A673 (cell line): Measurements from ENCODE around the gene BAIAP2. TPM values are rescaled to one million over a fixed set of nuclear protein-coding genes. Genes with fewer than 3 reads are reported as not detected.

Experiments used
- BruUV-seq: library from RNA; stranded (reverse); fragments of 400-500 nt; replicated peaks from 2 replicates; lab custom pipeline; 2021; lab: Mats Ljungman, UMichigan
- CTCF ChIA-PET: fragments of 300-600 bp; sonication (Branson Sonifier 250); formaldehyde crosslinking; loops from one replicate; lab custom pipeline; 2022; ENCODE audit warnings: antibody characterized with exemption; lab: Charles Lee
- POLR2A ChIA-PET: fragments of 300-600 bp; sonication (Branson Sonifier 250); formaldehyde crosslinking; loops from one replicate; lab custom pipeline; 2022; ENCODE audit warnings: antibody characterized with exemption; ENCODE audit not compliant: low non-redundant PET; lab: Charles Lee
- DNase-seq: peaks from one replicate; pipeline ENCODE4 v3.0.0-alpha.2; 2015; ENCODE audit warnings: low spot score
- H3K27ac ChIP-seq: fragments of 200-600 bp; sonication (generic); 2 replicates; pipeline ENCODE4 v1.5.1; 2016; ENCODE audit warnings: mixed run types, low read depth, mild to moderate bottlenecking, mixed read lengths, antibody characterized with exemption, low read length; ENCODE audit not compliant: poor library complexity, severe bottlenecking
- H3K27me3 ChIP-seq: fragments of 200-600 bp; sonication (generic); replicated peaks from 2 replicates; pipeline ENCODE4 v1.6.1; 2017; ENCODE audit warnings: mixed run types, low read depth, mild to moderate bottlenecking, mixed read lengths, antibody characterized with exemption, low read length; ENCODE audit not compliant: insufficient read depth, poor library complexity
- H3K36me3 ChIP-seq: fragments of 200-600 bp; sonication (generic); 2 replicates; pipeline ENCODE4 v1.6.1; 2016; ENCODE audit warnings: mixed run types, mild to moderate bottlenecking, mixed read lengths, antibody characterized with exemption, low read length; ENCODE audit not compliant: insufficient read depth, poor library complexity, severe bottlenecking
- H3K4me1 ChIP-seq: fragments of 200-600 bp; sonication (generic); 2 replicates; pipeline ENCODE4 v1.6.1; 2017; ENCODE audit warnings: mixed run types, mild to moderate bottlenecking, mixed read lengths, antibody characterized with exemption, low read length; ENCODE audit not compliant: insufficient read depth, poor library complexity, severe bottlenecking
- H3K4me3 ChIP-seq: fragments of 200-600 bp; sonication (generic); 2 replicates; pipeline ENCODE4 v1.5.1; 2016; ENCODE audit warnings: low read depth, mixed run types, mild to moderate bottlenecking, mixed read lengths, low read length; ENCODE audit not compliant: poor library complexity, severe bottlenecking
- H3K9me3 ChIP-seq: fragments of 200-600 bp; sonication (generic); 2 replicates; pipeline ENCODE4 v1.6.1; 2016; ENCODE audit warnings: mixed run types, low read depth, mild to moderate bottlenecking, mixed read lengths, antibody characterized with exemption, low read length; ENCODE audit not compliant: poor library complexity, severe bottlenecking
- EZH2 ChIP-seq: fragments of 200-600 bp; sonication (generic); IDR thresholded peaks from 2 replicates; pipeline ENCODE4 v1.6.1; 2017; ENCODE audit warnings: borderline replicate concordance, low read depth, mild to moderate bottlenecking, mixed read lengths, antibody characterized with exemption, low read length; ENCODE audit not compliant: poor library complexity, severe bottlenecking
- intact Hi-C: fragments of 100-400 bp; cut with micrococcal nuclease; formaldehyde crosslinking; loops from one replicate; pipeline ENCODE4 v1.10.0; 2022; ENCODE audit not compliant: unreplicated experiment
- total RNA-seq: library from RNA; stranded (reverse); gene quantifications from 2 replicates; pipeline ENCODE4 v1.2.3, GENCODE V29; 2021
- TF ChIP-seq, protein P1 (sequence below): fragments of 300-800, 200-600 bp; sonication (generic); conservative IDR thresholded peaks from 2 replicates; pipeline ENCODE4 v1.5.1; 2017; ENCODE audit warnings: low read depth, mild to moderate bottlenecking, antibody characterized with exemption, low read length, moderate library complexity, mixed read lengths

The BAIAP2 gene
- total RNA-seq, 1 experiment from 2014 or later: 51.6 TPM

DNA sequence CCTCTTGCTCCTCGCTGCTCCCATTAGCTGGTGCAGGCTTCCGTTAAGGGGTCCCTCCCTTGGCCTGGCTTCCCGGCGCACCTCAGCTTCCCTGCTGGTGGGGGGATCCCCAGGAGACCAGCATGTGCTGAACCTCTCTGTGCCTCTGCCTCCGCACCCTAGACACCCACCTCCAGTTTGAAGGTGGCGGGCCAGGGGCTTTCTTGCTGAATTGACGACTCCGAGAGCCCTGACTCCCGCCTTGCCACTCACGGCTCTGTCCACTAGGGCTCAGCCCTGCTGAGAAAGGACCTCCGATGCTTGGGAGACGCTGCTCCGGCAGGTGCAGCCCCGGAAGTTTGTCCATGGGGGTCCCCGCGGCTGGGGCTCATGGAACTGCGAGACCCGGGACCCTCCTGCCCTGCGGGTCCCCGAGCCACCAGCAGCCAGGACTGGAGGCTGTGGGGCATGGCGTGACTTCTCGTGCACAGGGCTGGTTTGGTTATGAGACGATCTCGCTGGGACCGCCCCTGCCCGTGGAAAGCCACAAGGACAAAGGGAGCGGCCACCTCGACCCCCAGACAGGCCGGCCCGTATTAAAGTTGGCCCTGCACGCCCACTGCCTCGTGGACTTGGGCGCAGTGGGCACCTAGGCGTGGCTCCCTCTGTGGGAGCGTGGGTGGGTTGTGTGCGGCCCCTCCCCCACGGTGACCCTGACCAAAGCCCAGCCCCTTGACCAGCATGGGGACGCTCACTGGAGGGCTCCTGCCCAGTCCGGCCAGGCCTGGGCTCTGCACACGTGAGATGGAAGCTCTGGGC lies 35.2 kb upstream of the BAIAP2 start:
- no peak overlapping the region for H3K27ac ChIP-seq
- peaks cover 19% of the 10 kb centered on the region for H3K4me1 ChIP-seq
- H3K9me3 ChIP-seq: no peaks in the 10 kb centered on the region
- no TSS peak for BruUV-seq
- CTCF ChIA-PET: interaction anchor here (0.6 kb wide), 1 partner anchor 117 kb away, joined by 3 read pairs; no protein-coding TSS in a partner anchor
- peaks cover 23% of the 10 kb centered on the region for H3K36me3 ChIP-seq
- no peak for TF ChIP-seq EZH2
- TF ChIP-seq, protein P1, sequence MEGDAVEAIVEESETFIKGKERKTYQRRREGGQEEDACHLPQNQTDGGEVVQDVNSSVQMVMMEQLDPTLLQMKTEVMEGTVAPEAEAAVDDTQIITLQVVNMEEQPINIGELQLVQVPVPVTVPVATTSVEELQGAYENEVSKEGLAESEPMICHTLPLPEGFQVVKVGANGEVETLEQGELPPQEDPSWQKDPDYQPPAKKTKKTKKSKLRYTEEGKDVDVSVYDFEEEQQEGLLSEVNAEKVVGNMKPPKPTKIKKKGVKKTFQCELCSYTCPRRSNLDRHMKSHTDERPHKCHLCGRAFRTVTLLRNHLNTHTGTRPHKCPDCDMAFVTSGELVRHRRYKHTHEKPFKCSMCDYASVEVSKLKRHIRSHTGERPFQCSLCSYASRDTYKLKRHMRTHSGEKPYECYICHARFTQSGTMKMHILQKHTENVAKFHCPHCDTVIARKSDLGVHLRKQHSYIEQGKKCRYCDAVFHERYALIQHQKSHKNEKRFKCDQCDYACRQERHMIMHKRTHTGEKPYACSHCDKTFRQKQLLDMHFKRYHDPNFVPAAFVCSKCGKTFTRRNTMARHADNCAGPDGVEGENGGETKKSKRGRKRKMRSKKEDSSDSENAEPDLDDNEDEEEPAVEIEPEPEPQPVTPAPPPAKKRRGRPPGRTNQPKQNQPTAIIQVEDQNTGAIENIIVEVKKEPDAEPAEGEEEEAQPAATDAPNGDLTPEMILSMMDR: no peak
- intact Hi-C loops: no loop called here
- DNase-seq: no peak
- H3K4me3 ChIP-seq: no peak overlapping the region
- POLR2A ChIA-PET: no interaction called here
- H3K27me3 ChIP-seq: peaks cover 20% of the 10 kb centered on the region

DNA sequence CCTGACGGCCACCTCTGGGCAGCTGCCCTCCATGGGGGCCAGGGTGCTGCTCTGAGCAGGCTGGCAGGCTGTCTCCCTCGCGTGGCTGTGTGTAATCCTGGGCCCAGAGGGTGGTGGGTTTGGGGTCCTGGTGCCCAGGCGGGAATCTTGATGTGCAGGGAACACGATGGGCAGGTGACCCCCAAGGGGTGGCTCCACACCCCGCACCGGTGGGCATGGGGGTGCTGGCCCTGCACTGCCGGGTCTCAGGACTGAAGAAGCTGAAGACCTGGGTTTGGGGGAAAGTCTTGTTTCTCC lies 34.7 kb upstream of the BAIAP2 start:
- H3K4me1 ChIP-seq: peaks cover 19% of the 10 kb centered on the region
- CTCF ChIA-PET: no interaction called here
- no peaks in the 10 kb centered on the region for H3K9me3 ChIP-seq
- H3K27me3 ChIP-seq: peaks cover 25% of the 10 kb centered on the region
- TF ChIP-seq, protein P1: no peak
- no peak for TF ChIP-seq EZH2
- intact Hi-C loops: no loop called here
- H3K4me3 ChIP-seq: no peak overlapping the region
- DNase-seq: no peak
- peaks cover 20% of the 10 kb centered on the region for H3K36me3 ChIP-seq
- H3K27ac ChIP-seq: no peak overlapping the region
- POLR2A ChIA-PET: no interaction called here
- no TSS peak for BruUV-seq

DNA sequence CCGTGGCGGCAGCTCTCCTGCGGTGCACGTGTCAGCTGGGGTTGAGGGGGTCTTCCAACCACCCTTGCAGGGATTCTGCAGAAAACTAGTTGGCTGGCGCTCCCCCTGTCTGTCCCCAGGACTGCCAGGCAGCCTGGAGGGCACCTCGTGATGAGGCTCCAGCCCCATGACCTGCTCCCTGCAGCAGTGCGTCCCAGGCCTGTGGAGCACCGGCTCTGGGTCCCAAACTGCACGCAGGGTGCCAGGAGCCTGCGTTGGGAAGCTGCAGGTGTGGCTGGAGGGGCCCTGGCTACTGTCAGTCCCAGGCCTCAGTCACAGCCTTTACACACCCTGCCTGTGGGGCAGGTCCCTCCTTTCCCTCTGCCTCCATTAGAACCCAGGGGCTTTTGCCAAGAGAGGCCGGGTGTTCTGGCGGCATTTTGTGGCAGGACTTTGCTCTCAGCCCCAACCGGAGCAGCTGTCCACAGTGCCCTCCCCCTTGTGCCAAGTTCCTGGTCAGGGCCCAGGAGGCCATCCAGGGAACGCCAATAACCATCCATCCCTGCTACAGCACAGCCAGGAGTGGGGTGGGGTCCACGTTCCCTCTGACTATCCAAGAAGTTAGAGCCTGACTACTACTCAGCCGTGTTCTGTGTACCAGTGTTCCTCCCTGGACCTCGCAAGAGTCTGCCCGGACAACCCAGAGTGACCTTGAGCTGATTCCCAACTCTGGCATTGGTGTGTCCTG lies 34.2 kb upstream of the BAIAP2 start:
- TF ChIP-seq, protein P1: no peak
- TF ChIP-seq EZH2: no peak
- BruUV-seq: no TSS peak
- Histone ChIP-seq H3K27ac (no peak overlapping the region), H3K4me1 (peaks cover 19% of the 10 kb centered on the region), H3K27me3 (peaks cover 29% of the 10 kb centered on the region), H3K36me3 (peaks cover 15% of the 10 kb centered on the region), H3K9me3 (no peaks in the 10 kb centered on the region), H3K4me3 (no peak overlapping the region)
- POLR2A ChIA-PET: no interaction called here
- no peak for DNase-seq
- intact Hi-C loops: no loop called here
- CTCF ChIA-PET: no interaction called here
